CD14-positive monocyte (primary cell): ENCODE data around the gene SLC10A7. TPM values are rescaled to one million over a fixed set of nuclear protein-coding genes. Genes with fewer than 3 reads are reported as not detected.

Experiments used
- DNase-seq, 3 donors: peaks; one replicate each; pipeline ENCODE4 v3.0.0-alpha.2; 2011 to 2022
- H2AFZ ChIP-seq: 2 replicates; pipeline ENCODE4 v1.6.0; 2012; ENCODE audit warnings: mild to moderate bottlenecking, low read depth, low read length, inconsistent platforms; ENCODE audit not compliant: insufficient read depth, poor library complexity, severe bottlenecking
- H3K27ac ChIP-seq, 2 donors: 1 replicate in 1 of 2; 2 replicates in 1 of 2; pipeline ENCODE4 v1.5.1; 2012 to 2013; ENCODE audit warnings: low read length in 2 of 2, control low read depth in 1 of 2, inconsistent platforms in 1 of 2, low read depth in 1 of 2, mild to moderate bottlenecking in 1 of 2
- H3K27me3 ChIP-seq, 2 donors: one replicate each; pipeline versions ENCODE4 v1.6.0 to v1.6.1; 2011 to 2013; ENCODE audit warnings: low read length in 2 of 2; ENCODE audit not compliant: control insufficient read depth in 2 of 2, insufficient read depth in 2 of 2
- H3K36me3 ChIP-seq, 2 donors: replicated peaks in 1 of 2; 1 replicate in 1 of 2; 2 replicates in 1 of 2; pipeline versions ENCODE4 v1.5.1 to v1.6.1; 2012 to 2013; ENCODE audit warnings: low read length in 2 of 2, control low read depth in 1 of 2, inconsistent platforms in 1 of 2, mild to moderate bottlenecking in 1 of 2; ENCODE audit not compliant: insufficient read depth in 2 of 2, control insufficient read depth in 1 of 2
- H3K4me1 ChIP-seq, 2 donors: 1 replicate in 1 of 2; 2 replicates in 1 of 2; pipeline versions ENCODE4 v1.5.1 to v1.6.1; 2012 to 2013; ENCODE audit warnings: low read length in 2 of 2, control low read depth in 1 of 2, inconsistent platforms in 1 of 2, mild to moderate bottlenecking in 1 of 2, moderate library complexity in 1 of 2; ENCODE audit not compliant: insufficient read depth in 2 of 2, control insufficient read depth in 1 of 2
- H3K4me2 ChIP-seq: replicated peaks from 2 replicates; pipeline ENCODE3; 2012; ENCODE audit warnings: low read length, moderate library complexity, mild to moderate bottlenecking; ENCODE audit not compliant: poor library complexity, severe bottlenecking; ENCODE audit errors: extremely low read depth
- H3K4me3 ChIP-seq, 3 experiments: fragments of 200-600 bp in 1 of 3; sonication (generic) in 1 of 3; replicated peaks in 1 of 3; 1 replicate in 2 of 3; 2 replicates in 1 of 3; pipeline ENCODE4 v1.5.1; 2011 to 2013; ENCODE audit warnings: low read length in 3 of 3, mild to moderate bottlenecking in 3 of 3, control low read depth in 2 of 3, low read depth in 2 of 3, inconsistent platforms in 1 of 3, moderate library complexity in 1 of 3
- H3K79me2 ChIP-seq: 2 replicates; pipeline ENCODE4 v1.6.0; 2012; ENCODE audit warnings: mild to moderate bottlenecking, control low read depth, inconsistent platforms, low read length, moderate library complexity; ENCODE audit not compliant: insufficient read depth
- H3K9ac ChIP-seq: 2 replicates; pipeline ENCODE4 v1.6.0; 2017; ENCODE audit warnings: low read length, mild to moderate bottlenecking; ENCODE audit not compliant: insufficient read depth, poor library complexity, severe bottlenecking
- H3K9me3 ChIP-seq, 2 donors: replicated peaks in 1 of 2; 1 replicate in 1 of 2; 2 replicates in 1 of 2; pipeline versions ENCODE4 v1.5.1 to v1.6.1; 2012 to 2013; ENCODE audit warnings: low read length in 2 of 2, control low read depth in 1 of 2; ENCODE audit not compliant: control insufficient read depth in 1 of 2, insufficient read depth in 1 of 2
- H4K20me1 ChIP-seq: 2 replicates; pipeline ENCODE4 v1.6.0; 2012; ENCODE audit warnings: mild to moderate bottlenecking, low read length, control low read depth, moderate library complexity; ENCODE audit not compliant: insufficient read depth
- H3K27ac Mint-ChIP-seq, 7 donors: one replicate each; pipeline ENCODE4 v1.8.0; 2020; ENCODE audit warnings: mild to moderate bottlenecking in 7 of 7, mixed read lengths in 7 of 7, moderate library complexity in 6 of 7, inconsistent platforms in 2 of 7
- H3K27me3 Mint-ChIP-seq, 3 donors: one replicate each; pipeline ENCODE4 v1.8.0; 2021 to 2022; ENCODE audit warnings: low read depth in 3 of 3, mild to moderate bottlenecking in 3 of 3, mixed read lengths in 3 of 3, moderate library complexity in 3 of 3, inconsistent platforms in 1 of 3
- H3K36me3 Mint-ChIP-seq, 2 donors: one replicate each; pipeline ENCODE4 v1.8.0; 2020; ENCODE audit warnings: mixed read lengths in 2 of 2, inconsistent platforms in 1 of 2, mild to moderate bottlenecking in 1 of 2
- H3K4me1 Mint-ChIP-seq: one replicate; pipeline ENCODE4 v1.8.0; 2020; ENCODE audit warnings: mild to moderate bottlenecking, mixed read lengths
- H3K4me3 Mint-ChIP-seq, 2 donors: one replicate each; pipeline ENCODE4 v1.8.0; 2020; ENCODE audit warnings: mild to moderate bottlenecking in 2 of 2, mixed read lengths in 2 of 2, moderate library complexity in 1 of 2
- H3K9me3 Mint-ChIP-seq, 7 donors: one replicate each; pipeline ENCODE4 v1.8.0; 2020 to 2022; ENCODE audit warnings: mixed read lengths in 7 of 7, mild to moderate bottlenecking in 6 of 7, moderate library complexity in 6 of 7, inconsistent platforms in 2 of 7
- WGBS: methylation state at CpG from one replicate; pipeline ENCODE4 v1.1.5; 2013; ENCODE audit warnings: missing lambda C conversion rate; ENCODE audit not compliant: insufficient coverage; 5-methylcytosine and 5-hydroxymethylcytosine counted together
- intact Hi-C, 2 donors: fragments of 100-400 bp; cut with micrococcal nuclease; formaldehyde crosslinking; loops; one replicate each; pipeline versions ENCODE4 v1.15.0 to v1.15.1; 2023
- polyA plus RNA-seq, 3 donors: library from polyadenylated mRNA; depleted of rRNA in 1 of 3; unstranded in 2 of 3; stranded (reverse) in 1 of 3; fragments of 300-500 nt in 2 of 3; fragments of >200 nt in 1 of 3; fragmentation: Illumina TruSeq in 2 of 3; gene quantifications; 1 replicate in 2 of 3; 2 replicates in 1 of 3; pipeline ENCODE4 v1.2.3, GENCODE V29; 2012 to 2021
- TF ChIP-seq, protein P1 (sequence below): fragments of 200-600 bp; IDR thresholded peaks from one replicate; pipeline ENCODE4 v1.8.0; 2022; ENCODE audit warnings: antibody characterized with exemption, mild to moderate bottlenecking

SLC10A7 gene
- polyA plus RNA-seq, 3 donors = 6.6 to 8.3 (median 6.8) TPM

DNA sequence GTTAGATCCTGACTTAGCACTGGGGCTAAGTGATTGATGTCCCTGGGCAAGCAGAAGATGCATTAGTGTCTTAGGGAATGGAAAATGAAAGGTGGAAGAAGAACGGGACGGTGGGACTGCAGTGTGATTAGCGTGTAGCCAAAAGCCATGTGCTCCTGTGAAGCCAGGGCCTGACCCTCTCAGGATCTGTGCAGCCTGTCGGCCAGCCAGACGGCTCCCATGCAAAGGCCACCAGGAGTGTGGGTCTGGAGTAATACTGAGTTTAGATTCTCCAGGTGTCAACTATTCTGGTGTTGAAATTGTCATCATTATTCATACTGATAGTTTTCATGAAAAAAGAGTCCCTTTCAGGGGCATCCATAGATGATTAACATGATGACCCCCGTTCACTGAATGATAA lies 275.4 kb downstream of the SLC10A7 start:
- TF ChIP-seq, protein P1, sequence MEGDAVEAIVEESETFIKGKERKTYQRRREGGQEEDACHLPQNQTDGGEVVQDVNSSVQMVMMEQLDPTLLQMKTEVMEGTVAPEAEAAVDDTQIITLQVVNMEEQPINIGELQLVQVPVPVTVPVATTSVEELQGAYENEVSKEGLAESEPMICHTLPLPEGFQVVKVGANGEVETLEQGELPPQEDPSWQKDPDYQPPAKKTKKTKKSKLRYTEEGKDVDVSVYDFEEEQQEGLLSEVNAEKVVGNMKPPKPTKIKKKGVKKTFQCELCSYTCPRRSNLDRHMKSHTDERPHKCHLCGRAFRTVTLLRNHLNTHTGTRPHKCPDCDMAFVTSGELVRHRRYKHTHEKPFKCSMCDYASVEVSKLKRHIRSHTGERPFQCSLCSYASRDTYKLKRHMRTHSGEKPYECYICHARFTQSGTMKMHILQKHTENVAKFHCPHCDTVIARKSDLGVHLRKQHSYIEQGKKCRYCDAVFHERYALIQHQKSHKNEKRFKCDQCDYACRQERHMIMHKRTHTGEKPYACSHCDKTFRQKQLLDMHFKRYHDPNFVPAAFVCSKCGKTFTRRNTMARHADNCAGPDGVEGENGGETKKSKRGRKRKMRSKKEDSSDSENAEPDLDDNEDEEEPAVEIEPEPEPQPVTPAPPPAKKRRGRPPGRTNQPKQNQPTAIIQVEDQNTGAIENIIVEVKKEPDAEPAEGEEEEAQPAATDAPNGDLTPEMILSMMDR = no peak
- whole genome bisulfite sequencing = 90% methylated on average over 4 of the region's 6 CpGs
- Histone ChIP-seq H3K36me3 (no peaks in the 10 kb centered on the region), H4K20me1 (no peaks in the 10 kb centered on the region), H3K79me2 (no peaks in the 10 kb centered on the region), H3K4me3 (no peak overlapping the region), H3K9ac (no peak overlapping the region), H3K27ac (no peak overlapping the region), H3K27me3 (no peaks in the 10 kb centered on the region), H3K4me2 (no peak overlapping the region), H3K9me3 (no peaks in the 10 kb centered on the region), H2AFZ (no peak overlapping the region), H3K4me1 (peaks cover 0 to 3% of the 10 kb centered on the region in 2 donors)
- H3K4me1 Mint-ChIP-seq = peaks cover 7% of the 10 kb centered on the region
- H3K9me3 Mint-ChIP-seq = no peaks in the 10 kb centered on the region
- H3K27me3 Mint-ChIP-seq = peaks cover 2 to 7% (median 6%) of the 10 kb centered on the region in 3 donors
- no peaks in the 10 kb centered on the region for H3K36me3 Mint-ChIP-seq
- H3K27ac Mint-ChIP-seq = no peak overlapping the region
- no peak for DNase-seq
- H3K4me3 Mint-ChIP-seq = no peak overlapping the region
- intact Hi-C loops = no loop called here

- no peak overlapping the region for H3K27ac ChIP-seq
- no peaks in the 10 kb centered on the region for H3K27me3 ChIP-seq
- no peaks in the 10 kb centered on the region for H3K9me3 ChIP-seq
- no peak for DNase-seq
- no peak overlapping the region for H3K9ac ChIP-seq
- 73% methylated on average over 2 of the region's 4 CpGs for WGBS
- no peak overlapping the region for H2AFZ ChIP-seq
- Mint-ChIP-seq H3K9me3 (no peaks in the 10 kb centered on the region), H3K36me3 (no peaks in the 10 kb centered on the region), H3K27ac (no peak overlapping the region), H3K27me3 (peaks cover 2 to 7% (median 6%) of the 10 kb centered on the region in 3 donors), H3K4me3 (no peak overlapping the region), H3K4me1 (peaks cover 7% of the 10 kb centered on the region)
- no peak overlapping the region for H3K4me2 ChIP-seq
- intact Hi-C loops = no loop called here
- H3K79me2 ChIP-seq = no peaks in the 10 kb centered on the region
- H3K4me3 ChIP-seq = no peak overlapping the region
- H3K4me1 ChIP-seq = peaks cover 0 to 3% of the 10 kb centered on the region in 2 donors
- no peaks in the 10 kb centered on the region for H3K36me3 ChIP-seq
- TF ChIP-seq, protein P1 = no peak
- no peaks in the 10 kb centered on the region for H4K20me1 ChIP-seq
Observed at GRCh38 chr4:146245850-146246249, 275.9 kb downstream of the SLC10A7 start.
